Measurements from ENCODE around the gene PCSK4. TPM values are rescaled to one million over a fixed set of nuclear protein-coding genes. Genes with fewer than 3 reads are reported as not detected.
A peak's percentile ranks its signal among the peaks of the same experiment; 100 is the strongest.

PCSK4 gene
- polyA plus RNA-seq, 1 donor (not counting 4 experiments of a cell fraction or from before 2014, with no cell fraction given), result 0.25 TPM

GRCh38 chr19:1457892-1458291, 32.3 kb downstream of the PCSK4 start:
- H3K4me2 ChIP-seq (ENCODE audit: control insufficient read depth, extremely low read depth, insufficient read depth, low read depth, low read length), result no peak overlapping the region
- dilution Hi-C loops (cut with MboI; ENCODE audit: extremely low pct_ligation_motif_present, low sequenced_read_pairs), result no loop called here
- H3K4me1 ChIP-seq (ENCODE audit: control insufficient read depth, extremely low read depth, insufficient read depth, low read length), result peaks cover 6% of the 10 kb centered on the region
- no peak for TF ChIP-seq EZH2 (IDR thresholded peaks at IDR 0.05; ENCODE audit: low read length)
- TF ChIP-seq CTCF (optimal IDR thresholded peaks at IDR 0.05 in 1 of 3, IDR thresholded peaks at IDR 0.05 in 1 of 3, conservative IDR thresholded peaks at IDR 0.05 in 1 of 3; ENCODE audit: extremely low read depth in 1 of 3, insufficient read depth in 2 of 3, low read length in 3 of 3), result no peak
- H3K27ac ChIP-seq (ENCODE audit: control insufficient read depth, insufficient read depth, low read length), result no peak overlapping the region
- H4K20me1 ChIP-seq (ENCODE audit: control insufficient read depth, extremely low read depth, insufficient read depth, low read length), result no peaks in the 10 kb centered on the region
- H3K36me3 ChIP-seq (ENCODE audit: control insufficient read depth in 2 of 2, extremely low read depth in 1 of 2, insufficient read depth in 2 of 2, low read length in 2 of 2), result no peaks in the 10 kb centered on the region
- FAIRE-seq (no peak), DNase-seq (ENCODE audit: low read depth, low spot score) (no peak)
- H3K9ac ChIP-seq (ENCODE audit: control insufficient read depth, extremely low read depth, insufficient read depth, low read length), result no peak overlapping the region
- H3K4me3 ChIP-seq (ENCODE audit: control insufficient read depth in 2 of 3, extremely low read depth in 1 of 3, insufficient read depth in 2 of 3, low read depth in 1 of 3, low read length in 3 of 3), result no peak overlapping the region
- no peak overlapping the region for H2AFZ ChIP-seq (ENCODE audit: control insufficient read depth, low read length)
- no peaks in the 10 kb centered on the region for H3K79me2 ChIP-seq (ENCODE audit: control insufficient read depth, insufficient read depth, low read length)
- H3K9me1 ChIP-seq (ENCODE audit: control insufficient read depth, extremely low read depth, insufficient read depth, low read length), result no peaks in the 10 kb centered on the region
- H3K9me3 ChIP-seq (ENCODE audit: control insufficient read depth, low read depth, low read length), result no peaks in the 10 kb centered on the region
- H3K27me3 ChIP-seq (ENCODE audit: control insufficient read depth, extremely low read depth, insufficient read depth, low read length), result peaks cover 47% of the 10 kb centered on the region

GRCh38 chr19:1457031-1457739, 33.0 kb downstream of the PCSK4 start:
- Histone ChIP-seq H3K4me2 (ENCODE audit: control insufficient read depth, extremely low read depth, insufficient read depth, low read depth, low read length) (no peak overlapping the region), H3K36me3 (ENCODE audit: control insufficient read depth in 2 of 2, extremely low read depth in 1 of 2, insufficient read depth in 2 of 2, low read length in 2 of 2) (no peaks in the 10 kb centered on the region), H3K27ac (ENCODE audit: control insufficient read depth, insufficient read depth, low read length) (no peak overlapping the region), H3K4me3 (ENCODE audit: control insufficient read depth in 2 of 3, extremely low read depth in 1 of 3, insufficient read depth in 2 of 3, low read depth in 1 of 3, low read length in 3 of 3) (no peak overlapping the region), H3K4me1 (ENCODE audit: control insufficient read depth, extremely low read depth, insufficient read depth, low read length) (peaks cover 6% of the 10 kb centered on the region), H3K79me2 (ENCODE audit: control insufficient read depth, insufficient read depth, low read length) (no peaks in the 10 kb centered on the region), H3K9me1 (ENCODE audit: control insufficient read depth, extremely low read depth, insufficient read depth, low read length) (no peaks in the 10 kb centered on the region), H3K9ac (ENCODE audit: control insufficient read depth, extremely low read depth, insufficient read depth, low read length) (no peak overlapping the region), H3K9me3 (ENCODE audit: control insufficient read depth, low read depth, low read length) (no peaks in the 10 kb centered on the region), H3K27me3 (ENCODE audit: control insufficient read depth, extremely low read depth, insufficient read depth, low read length) (peaks cover 54% of the 10 kb centered on the region), H2AFZ (ENCODE audit: control insufficient read depth, low read length) (no peak overlapping the region), H4K20me1 (ENCODE audit: control insufficient read depth, extremely low read depth, insufficient read depth, low read length) (no peaks in the 10 kb centered on the region)
- FAIRE-seq (no peak), DNase-seq (ENCODE audit: low read depth, low spot score) (no peak)
- TF ChIP-seq CTCF (optimal IDR thresholded peaks at IDR 0.05 in 1 of 3, IDR thresholded peaks at IDR 0.05 in 1 of 3, conservative IDR thresholded peaks at IDR 0.05 in 1 of 3; ENCODE audit: extremely low read depth in 1 of 3, insufficient read depth in 2 of 3, low read length in 3 of 3), result peak in 1 of 3 experiments; percentile 26
- no peak for TF ChIP-seq EZH2 (IDR thresholded peaks at IDR 0.05; ENCODE audit: low read length)
- dilution Hi-C loops (cut with MboI; ENCODE audit: extremely low pct_ligation_motif_present, low sequenced_read_pairs), result no loop called here
